SK-N-SH (cell line): ENCODE results near the gene SDSL.

ENCODE experiments used
- CHD2 ChIP-seq: fragments of 150-350 bp; IDR thresholded peaks from 2 replicates; pipeline ENCODE4 v1.6.1; 2018; ENCODE audit warnings: low read length; ENCODE audit not compliant: partially characterized antibody
- POLR2AphosphoS5 ChIP-seq: IDR thresholded peaks from 2 replicates; pipeline ENCODE4 v1.6.1; 2012; ENCODE audit warnings: low read depth, low read length
- USF2 ChIP-seq: fragments of 150-350 bp; IDR thresholded peaks from 2 replicates; pipeline ENCODE4 v1.6.1; 2017; ENCODE audit warnings: antibody characterized with exemption, low read length, low read depth, borderline replicate concordance
- TF ChIP-seq, protein P1 (sequence below): IDR thresholded peaks from 2 replicates; pipeline ENCODE4 v1.4.0; 2012; ENCODE audit warnings: low read depth
- TF ChIP-seq, protein P2 (sequence below): fragments of 200-600 bp; sonication (generic); IDR thresholded peaks from 2 replicates; pipeline ENCODE4 v1.6.1; 2017; ENCODE audit warnings: antibody characterized with exemption, mild to moderate bottlenecking, moderate library complexity

DNA sequence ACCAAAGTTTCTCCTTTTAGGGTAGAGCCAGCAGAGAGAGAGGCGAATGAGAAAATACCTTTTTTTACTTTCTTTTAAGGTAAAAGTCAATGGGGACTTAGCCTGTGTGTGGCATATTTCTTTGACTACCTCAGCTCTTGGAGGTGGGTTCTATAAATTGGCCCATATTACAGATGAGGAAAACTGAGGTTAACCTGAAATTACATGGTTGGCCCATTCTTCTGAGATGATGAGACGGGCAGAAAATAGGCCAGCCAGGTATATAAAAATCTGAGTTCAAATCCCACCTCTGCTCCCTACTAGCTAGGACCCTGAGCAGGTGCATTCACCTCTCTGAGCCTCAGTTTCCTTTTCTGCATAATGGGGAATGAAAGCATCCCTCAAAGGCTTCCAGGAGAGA, 27.1 kb downstream of the SDSL start:
- no peak for TF ChIP-seq CHD2
- TF ChIP-seq POLR2AphosphoS5, result no peak
- TF ChIP-seq, protein P1, sequence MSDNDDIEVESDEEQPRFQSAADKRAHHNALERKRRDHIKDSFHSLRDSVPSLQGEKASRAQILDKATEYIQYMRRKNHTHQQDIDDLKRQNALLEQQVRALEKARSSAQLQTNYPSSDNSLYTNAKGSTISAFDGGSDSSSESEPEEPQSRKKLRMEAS, result no peak
- TF ChIP-seq USF2, result no peak
- TF ChIP-seq, protein P2, sequence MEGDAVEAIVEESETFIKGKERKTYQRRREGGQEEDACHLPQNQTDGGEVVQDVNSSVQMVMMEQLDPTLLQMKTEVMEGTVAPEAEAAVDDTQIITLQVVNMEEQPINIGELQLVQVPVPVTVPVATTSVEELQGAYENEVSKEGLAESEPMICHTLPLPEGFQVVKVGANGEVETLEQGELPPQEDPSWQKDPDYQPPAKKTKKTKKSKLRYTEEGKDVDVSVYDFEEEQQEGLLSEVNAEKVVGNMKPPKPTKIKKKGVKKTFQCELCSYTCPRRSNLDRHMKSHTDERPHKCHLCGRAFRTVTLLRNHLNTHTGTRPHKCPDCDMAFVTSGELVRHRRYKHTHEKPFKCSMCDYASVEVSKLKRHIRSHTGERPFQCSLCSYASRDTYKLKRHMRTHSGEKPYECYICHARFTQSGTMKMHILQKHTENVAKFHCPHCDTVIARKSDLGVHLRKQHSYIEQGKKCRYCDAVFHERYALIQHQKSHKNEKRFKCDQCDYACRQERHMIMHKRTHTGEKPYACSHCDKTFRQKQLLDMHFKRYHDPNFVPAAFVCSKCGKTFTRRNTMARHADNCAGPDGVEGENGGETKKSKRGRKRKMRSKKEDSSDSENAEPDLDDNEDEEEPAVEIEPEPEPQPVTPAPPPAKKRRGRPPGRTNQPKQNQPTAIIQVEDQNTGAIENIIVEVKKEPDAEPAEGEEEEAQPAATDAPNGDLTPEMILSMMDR, result no peak
